HFFc6 (cell line): ENCODE results near the gene SLC35D2. TPM values are rescaled to one million over a fixed set of nuclear protein-coding genes. Genes with fewer than 3 reads are reported as not detected.

ENCODE experiments used
- DNase-seq: peaks from one replicate; pipeline ENCODE4 v3.0.0-alpha.2; 2018
- H3K27ac Mint-ChIP-seq: 2 replicates; pipeline ENCODE4 v1.8.0; 2020; ENCODE audit warnings: mild to moderate bottlenecking, mixed read lengths
- H3K27me3 Mint-ChIP-seq: 2 replicates; pipeline ENCODE4 v1.8.0; 2021; ENCODE audit warnings: mild to moderate bottlenecking, moderate library complexity, mixed read lengths; ENCODE audit not compliant: insufficient read depth
- H3K36me3 Mint-ChIP-seq: 2 replicates; pipeline ENCODE4 v1.8.0; 2021; ENCODE audit warnings: low read depth, mixed read lengths
- H3K4me1 Mint-ChIP-seq: 2 replicates; pipeline ENCODE4 v1.8.0; 2020; ENCODE audit warnings: low read depth, mixed read lengths
- H3K4me3 Mint-ChIP-seq: 2 replicates; pipeline ENCODE4 v1.8.0; 2020; ENCODE audit warnings: mild to moderate bottlenecking, moderate library complexity, mixed read lengths
- H3K9me3 Mint-ChIP-seq: 2 replicates; pipeline ENCODE4 v1.8.0; 2020; ENCODE audit warnings: mild to moderate bottlenecking, mixed read lengths
- total RNA-seq, 6 experiments: library from RNA; stranded (reverse); fragmentation: NEBNext Ultra II Directional; extraction: Animal tissue kit (Norgen Biotek cat#: 25700); gene quantifications; 2 replicates in 1 of 6; 3 replicates in 5 of 6; pipeline ENCODE4 v1.2.3, GENCODE V29; 2021
- TF ChIP-seq, protein P1 (sequence below): fragments of 200-600 bp; sonication (generic); IDR thresholded peaks from 2 replicates; pipeline ENCODE4 v1.5.0; 2021; ENCODE audit warnings: antibody characterized with exemption, mild to moderate bottlenecking

The SLC35D2 gene
- total RNA-seq, 6 experiments from 2014 or later: 15.6 to 23.9 (median 19.9) TPM

DNA sequence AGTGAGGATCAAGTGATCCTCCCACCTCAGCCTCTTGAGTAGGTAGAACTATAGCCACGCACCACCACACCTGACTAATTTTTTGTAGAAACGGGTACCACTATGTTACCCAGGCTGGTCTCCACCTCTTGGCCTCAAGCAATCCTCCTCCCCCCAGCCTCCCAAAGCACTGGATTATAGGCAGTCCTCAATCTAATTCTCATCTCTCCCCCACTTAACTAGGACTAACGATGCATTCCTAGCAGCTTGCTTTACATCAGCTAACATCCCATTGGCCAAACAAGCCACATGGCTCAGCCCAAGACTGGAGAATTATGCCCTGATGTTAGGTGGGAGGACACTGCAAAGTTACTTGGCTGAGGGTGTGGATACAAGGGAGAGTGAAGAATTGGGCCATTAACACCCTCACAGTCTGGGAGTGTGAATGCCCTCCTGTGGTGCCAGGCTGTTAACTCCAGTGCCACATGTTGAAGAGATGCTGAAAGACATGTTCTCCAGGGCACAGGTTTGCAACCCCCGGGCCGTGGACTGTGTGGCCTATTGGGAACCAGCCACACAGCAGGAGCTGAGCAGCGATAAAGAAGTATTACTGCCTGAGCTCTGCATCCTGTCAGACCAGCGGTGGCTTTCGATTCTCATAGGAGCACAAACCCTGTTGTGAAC lies 39.9 kb upstream of the SLC35D2 start:
- no peak overlapping the region for H3K27ac Mint-ChIP-seq
- H3K27me3 Mint-ChIP-seq: no peaks in the 10 kb centered on the region; the same call in 1 of the 2 replicates
- peaks cover 23% of the 10 kb centered on the region for H3K4me1 Mint-ChIP-seq
- TF ChIP-seq, protein P1, sequence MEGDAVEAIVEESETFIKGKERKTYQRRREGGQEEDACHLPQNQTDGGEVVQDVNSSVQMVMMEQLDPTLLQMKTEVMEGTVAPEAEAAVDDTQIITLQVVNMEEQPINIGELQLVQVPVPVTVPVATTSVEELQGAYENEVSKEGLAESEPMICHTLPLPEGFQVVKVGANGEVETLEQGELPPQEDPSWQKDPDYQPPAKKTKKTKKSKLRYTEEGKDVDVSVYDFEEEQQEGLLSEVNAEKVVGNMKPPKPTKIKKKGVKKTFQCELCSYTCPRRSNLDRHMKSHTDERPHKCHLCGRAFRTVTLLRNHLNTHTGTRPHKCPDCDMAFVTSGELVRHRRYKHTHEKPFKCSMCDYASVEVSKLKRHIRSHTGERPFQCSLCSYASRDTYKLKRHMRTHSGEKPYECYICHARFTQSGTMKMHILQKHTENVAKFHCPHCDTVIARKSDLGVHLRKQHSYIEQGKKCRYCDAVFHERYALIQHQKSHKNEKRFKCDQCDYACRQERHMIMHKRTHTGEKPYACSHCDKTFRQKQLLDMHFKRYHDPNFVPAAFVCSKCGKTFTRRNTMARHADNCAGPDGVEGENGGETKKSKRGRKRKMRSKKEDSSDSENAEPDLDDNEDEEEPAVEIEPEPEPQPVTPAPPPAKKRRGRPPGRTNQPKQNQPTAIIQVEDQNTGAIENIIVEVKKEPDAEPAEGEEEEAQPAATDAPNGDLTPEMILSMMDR: no peak
- DNase-seq: no peak
- no peaks in the 10 kb centered on the region for H3K9me3 Mint-ChIP-seq
- no peak overlapping the region for H3K4me3 Mint-ChIP-seq
- no peaks in the 10 kb centered on the region for H3K36me3 Mint-ChIP-seq

DNA sequence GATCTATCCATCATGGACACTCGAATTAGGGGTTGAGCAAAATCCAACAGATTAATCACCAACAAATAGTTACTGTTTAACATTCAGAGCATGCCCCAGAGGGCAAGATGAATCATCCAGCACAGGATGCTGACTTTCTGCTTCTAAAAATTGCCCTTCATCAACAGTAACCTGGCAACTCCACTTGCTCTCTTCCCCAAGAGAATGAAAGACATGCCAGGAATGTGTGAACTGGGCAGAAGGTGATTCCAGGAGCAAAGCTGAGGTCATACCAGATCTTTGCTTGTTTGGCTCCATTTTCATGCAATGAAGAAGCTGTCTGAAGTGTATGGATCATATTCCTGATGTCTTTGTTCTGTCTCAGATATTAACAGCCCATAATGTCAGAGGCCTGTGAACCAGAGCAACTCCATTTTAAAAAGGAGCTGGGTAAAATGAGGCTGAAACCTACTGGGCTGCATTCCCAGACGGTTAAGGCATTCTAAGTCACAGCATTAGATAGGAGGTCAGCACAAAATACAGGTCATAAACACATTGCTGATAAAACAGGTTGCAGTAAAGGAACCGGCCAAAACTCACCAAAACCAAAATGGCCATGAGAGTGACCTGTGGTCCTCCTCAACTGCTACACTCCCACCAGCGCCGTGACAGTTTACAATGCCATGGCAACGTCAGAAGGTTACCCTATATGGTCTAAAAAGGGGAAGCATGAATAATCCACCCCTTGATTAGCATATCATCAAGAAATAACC lies 37.1 kb upstream of the SLC35D2 start:
- TF ChIP-seq, protein P1: no peak
- no peaks in the 10 kb centered on the region for H3K9me3 Mint-ChIP-seq
- DNase-seq: peak; percentile 97
- peaks cover 31% of the 10 kb centered on the region for H3K4me1 Mint-ChIP-seq
- peak overlapping the region; percentile 90 for H3K4me3 Mint-ChIP-seq
- peaks cover 2% of the 10 kb centered on the region for H3K27me3 Mint-ChIP-seq
- no peaks in the 10 kb centered on the region for H3K36me3 Mint-ChIP-seq
- peak overlapping the region; percentile 97 for H3K27ac Mint-ChIP-seq

DNA sequence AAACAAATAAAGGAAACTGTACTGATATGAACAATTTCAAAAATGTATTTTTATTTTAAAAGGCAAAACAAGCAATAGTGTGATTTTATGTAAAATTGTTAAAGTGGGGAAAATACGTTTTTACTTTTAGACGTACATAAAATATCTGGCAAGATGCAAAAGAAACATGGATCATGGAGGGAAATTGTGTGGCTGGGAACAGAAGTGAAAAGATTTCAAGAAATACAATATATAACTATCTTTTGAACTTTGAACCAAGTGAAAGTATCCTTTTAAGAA lies 36.1 kb upstream of the SLC35D2 start:
- no peaks in the 10 kb centered on the region for H3K9me3 Mint-ChIP-seq
- peaks cover 2% of the 10 kb centered on the region for H3K27me3 Mint-ChIP-seq
- no peaks in the 10 kb centered on the region for H3K36me3 Mint-ChIP-seq
- H3K27ac Mint-ChIP-seq: peak overlapping the region; percentile 97
- H3K4me1 Mint-ChIP-seq: peaks cover 31% of the 10 kb centered on the region
- H3K4me3 Mint-ChIP-seq: peak overlapping the region; percentile 90
- TF ChIP-seq, protein P1: no peak
- no peak for DNase-seq

DNA sequence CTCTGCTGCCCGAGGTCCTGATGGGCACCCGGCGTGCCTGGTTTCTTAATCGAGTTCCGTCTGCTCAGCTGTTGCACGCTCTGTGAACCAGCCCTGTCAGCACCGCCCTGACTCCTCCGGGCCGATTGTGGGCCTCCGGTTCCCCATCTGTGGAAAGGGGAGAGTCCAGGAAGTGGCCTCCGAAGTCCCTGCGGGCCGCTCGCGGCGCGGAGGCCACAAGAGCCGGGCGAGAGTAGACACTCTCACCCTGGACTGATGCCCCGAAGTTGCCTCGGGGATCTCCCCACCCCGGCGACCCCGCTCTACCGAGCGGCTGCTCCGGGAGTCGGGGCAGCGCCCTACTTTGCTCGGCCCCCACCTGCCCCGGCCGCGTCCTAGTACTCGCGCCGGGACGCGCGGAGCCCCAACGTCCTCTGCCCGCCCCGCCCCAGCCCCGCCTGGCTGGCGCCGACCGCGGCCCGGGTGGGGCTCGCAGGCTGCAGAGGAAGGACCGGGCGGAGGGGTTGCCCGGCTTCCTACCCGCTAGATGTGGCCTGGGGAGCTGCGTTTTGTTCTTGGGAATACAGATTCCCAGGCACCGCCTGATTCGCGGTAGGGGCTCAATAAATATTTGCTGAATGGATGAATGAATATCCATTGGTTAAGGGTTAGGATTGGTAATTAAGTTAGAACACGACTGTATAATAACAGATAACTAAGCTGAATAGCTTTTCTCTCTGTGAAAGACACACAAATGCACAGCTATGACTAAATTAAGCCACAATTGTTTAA lies 35.6 kb upstream of the SLC35D2 start:
- Mint-ChIP-seq H3K27me3 (peaks cover 2% of the 10 kb centered on the region), H3K9me3 (no peaks in the 10 kb centered on the region), H3K4me1 (peaks cover 31% of the 10 kb centered on the region), H3K4me3 (peak overlapping the region; percentile 90), H3K27ac (peak overlapping the region; percentile 97), H3K36me3 (no peaks in the 10 kb centered on the region)
- peak; percentile 33 for DNase-seq
- TF ChIP-seq, protein P1: no peak

DNA sequence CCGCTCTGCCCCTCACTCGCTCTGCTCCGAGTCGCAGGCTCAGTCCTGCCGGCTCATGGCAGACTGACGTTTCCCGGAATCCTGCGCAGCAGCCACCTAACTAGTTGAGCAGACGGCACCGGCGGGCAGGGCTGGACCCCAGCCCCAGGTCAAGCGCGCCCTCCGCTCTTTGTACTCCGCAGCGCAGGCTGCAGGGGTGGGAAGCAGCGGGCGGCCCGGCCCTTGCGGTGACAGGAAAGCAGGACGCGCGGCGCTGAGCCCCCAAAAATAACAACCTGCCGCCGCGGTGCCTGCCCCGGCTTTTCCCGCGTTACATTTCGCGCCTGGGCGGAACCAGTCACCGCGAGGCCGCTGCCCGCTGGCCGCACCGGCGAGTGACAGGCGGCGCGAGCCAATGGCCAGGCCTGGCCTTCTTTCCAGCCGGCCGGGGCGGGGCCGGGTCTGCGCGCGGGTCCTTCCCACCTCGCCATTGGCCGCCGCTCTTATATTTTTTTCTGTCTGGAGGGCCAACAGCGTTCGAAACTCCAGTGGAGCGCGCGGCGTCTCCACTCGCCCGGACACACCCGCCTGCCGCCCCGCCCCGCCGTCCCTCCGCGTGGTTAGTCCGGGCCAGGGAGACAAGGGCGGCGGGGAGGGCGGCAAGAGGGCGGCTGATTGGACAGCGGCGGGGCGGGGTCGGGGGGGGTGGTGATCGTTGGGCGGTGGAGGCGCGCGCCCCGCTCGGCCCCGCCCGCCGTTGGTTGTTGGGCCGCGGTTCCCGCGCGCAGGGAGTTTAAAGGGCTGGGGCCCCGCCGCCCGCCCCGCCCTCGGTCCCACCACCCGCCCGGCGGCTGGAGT lies 34.8 kb upstream of the SLC35D2 start, which contains the start of gene ZNF367:
Gene ZNF367 (minus strand): TSS at position 288 of the 837 bp plus-strand sequence. CDS start 338 bp downstream, outside the sequence.
- Mint-ChIP-seq H3K4me3 (peak within 1 kb of the TSS; percentile 92), H3K27ac (peak within 1 kb of the TSS; percentile 88), H3K4me1 (peaks cover 31% of the 10 kb centered on the region), H3K36me3 (no peaks in the 10 kb centered on the region), H3K27me3 (peaks cover 2% of the 10 kb centered on the region), H3K9me3 (no peaks in the 10 kb centered on the region)
- TF ChIP-seq, protein P1: no peak
- DNase-seq: peak; percentile 98
